Glomerular endothelial cell (primary cell): ENCODE data around the gene OR2V1. TPM values are rescaled to one million over a fixed set of nuclear protein-coding genes. Genes with fewer than 3 reads are reported as not detected.
"Not testable (repeated sequence)": the region's sequence is repeated elsewhere in the genome, so short reads cannot be mapped to it uniquely, and the experiment has no call there.

Experiments used
- DNase-seq: peaks from one replicate; pipeline ENCODE4 v3.0.0-alpha.2; 2011; ENCODE audit warnings: low read depth, low spot score; ENCODE audit errors: extremely low read depth
- total RNA-seq: library from RNA; depleted of rRNA; stranded (reverse); fragments of >200 nt; gene quantifications from 2 replicates; pipeline ENCODE4 v1.2.3, GENCODE V29; 2015

Gene OR2V1
- total RNA-seq, 1 donor from 2014 or later, result not detected

GRCh38 chr5:181105391-181106025 is 25.5 kb downstream of the OR2V1 start:
- DNase-seq, result no peak

GRCh38 chr5:181104606-181105390 is 26.2 kb downstream of the OR2V1 start:
- not testable (repeated sequence) for DNase-seq

GRCh38 chr5:181104259-181104568 is 26.8 kb downstream of the OR2V1 start:
- not testable (repeated sequence) for DNase-seq

GRCh38 chr5:181101930-181102674 is 28.9 kb downstream of the OR2V1 start:
- DNase-seq, result not testable (repeated sequence)

- DNase-seq, result not testable (repeated sequence)
These were observed 29.8 kb downstream of the OR2V1 start for GRCh38 chr5:181101030-181101641.

- no peak for DNase-seq
These were observed 30.7 kb downstream of the OR2V1 start for GRCh38 chr5:181100121-181100875.

- no peak for DNase-seq
These were observed 31.3 kb downstream of the OR2V1 start for GRCh38 chr5:181099602-181100086.

GRCh38 chr5:181098762-181099601 is 32.0 kb downstream of the OR2V1 start:
- no peak for DNase-seq

GRCh38 chr5:181097759-181098491 is 33.0 kb downstream of the OR2V1 start:
- not testable (repeated sequence) for DNase-seq

- DNase-seq, result not testable (repeated sequence)
These were observed 33.6 kb downstream of the OR2V1 start for GRCh38 chr5:181097383-181097753.

GRCh38 chr5:181096721-181097382 is 34.1 kb downstream of the OR2V1 start:
- DNase-seq, result not testable (repeated sequence)

GRCh38 chr5:181095162-181095561 is 35.8 kb downstream of the OR2V1 start:
- not testable (repeated sequence) for DNase-seq

GRCh38 chr5:181092428-181092827 is 38.5 kb downstream of the OR2V1 start:
- no peak for DNase-seq

- no peak for DNase-seq
These were observed 42.7 kb downstream of the OR2V1 start for GRCh38 chr5:181088289-181088688.

- no peak for DNase-seq
These were observed 43.7 kb downstream of the OR2V1 start for GRCh38 chr5:181087309-181087708.

GRCh38 chr5:181086884-181087205 is 44.1 kb downstream of the OR2V1 start:
- DNase-seq, result no peak

- DNase-seq, result no peak
These were observed 44.7 kb downstream of the OR2V1 start for GRCh38 chr5:181086026-181086883.
